ENCODE data around the gene ABCG5.

ABCG5 gene

GRCh38 chr2:43854671-43855070, 16.0 kb upstream of the ABCG5 start:
- DNase-seq (ENCODE audit: low read depth), result no peak
- no peak for TF ChIP-seq CTCF (IDR thresholded peaks at IDR 0.05; ENCODE audit: low read depth, low read length, missing control alignments)
- in situ Hi-C loops (cut with HindIII; ENCODE audit: low sequenced_read_pairs), result no loop called here
- H3K4me3 ChIP-seq (ENCODE audit: low read depth, low read length), result no peak overlapping the region

- DNase-seq (ENCODE audit: low read depth), result no peak
These were observed 14.8 kb upstream of the ABCG5 start for GRCh38 chr2:43853141-43854081.

GRCh38 chr2:43852196-43852730, 13.6 kb upstream of the ABCG5 start:
- no peak overlapping the region for H3K4me3 ChIP-seq (ENCODE audit: low read depth, low read length)
- no peak for TF ChIP-seq CTCF (IDR thresholded peaks at IDR 0.05; ENCODE audit: low read depth, low read length, missing control alignments)
- in situ Hi-C loops (cut with HindIII; ENCODE audit: low sequenced_read_pairs), result no loop called here
- no peak for DNase-seq (ENCODE audit: low read depth)

More at GRCh38 chr2:43853141-43854081, 14.8 kb upstream of the ABCG5 start:
- H3K4me3 ChIP-seq (ENCODE audit: low read depth, low read length), result no peak overlapping the region
- TF ChIP-seq CTCF (IDR thresholded peaks at IDR 0.05; ENCODE audit: low read depth, low read length, missing control alignments), result no peak
- in situ Hi-C loops (cut with HindIII; ENCODE audit: low sequenced_read_pairs), result no loop called here

- no peak overlapping the region for H3K4me3 ChIP-seq (ENCODE audit: low read depth, low read length)
- TF ChIP-seq CTCF (IDR thresholded peaks at IDR 0.05; ENCODE audit: low read depth, low read length, missing control alignments), result no peak
- DNase-seq (ENCODE audit: low read depth), result no peak
- in situ Hi-C loops (cut with HindIII; ENCODE audit: low sequenced_read_pairs), result no loop called here
These were observed 12.7 kb upstream of the ABCG5 start for GRCh38 chr2:43851011-43851980.

GRCh38 chr2:43848214-43848613, 9.6 kb upstream of the ABCG5 start:
- in situ Hi-C loops (cut with HindIII; ENCODE audit: low sequenced_read_pairs), result no loop called here
- H3K4me3 ChIP-seq (ENCODE audit: low read depth, low read length), result no peak overlapping the region
- no peak for TF ChIP-seq CTCF (IDR thresholded peaks at IDR 0.05; ENCODE audit: low read depth, low read length, missing control alignments)
- no peak for DNase-seq (ENCODE audit: low read depth)

- no peak for TF ChIP-seq CTCF (IDR thresholded peaks at IDR 0.05; ENCODE audit: low read depth, low read length, missing control alignments)
- in situ Hi-C loops (cut with HindIII; ENCODE audit: low sequenced_read_pairs), result no loop called here
- no peak for DNase-seq (ENCODE audit: low read depth)
These were observed 7.6 kb upstream of the ABCG5 start for GRCh38 chr2:43846140-43846793.

More at GRCh38 chr2:43846140-43846793, 7.6 kb upstream of the ABCG5 start:
- no peak overlapping the region for H3K4me3 ChIP-seq (ENCODE audit: low read depth, low read length)
